C4-2B (cell line): ENCODE results near the gene ITIH5.
"Not testable (repeated sequence)": the region's sequence is repeated elsewhere in the genome, so short reads cannot be mapped to it uniquely, and the experiment has no call there.

ENCODE experiments used
- H3K27ac ChIP-seq: fragments of 450-650 bp; 2 replicates; pipeline ENCODE4 v1.5.1; 2017
- ZFX ChIP-seq: fragments of 450-650 bp; IDR thresholded peaks from 2 replicates; pipeline ENCODE4 v1.6.1; 2017
- TF ChIP-seq, protein P1 (sequence below): fragments of 450-650 bp; conservative IDR thresholded peaks from 2 replicates; pipeline ENCODE4 v1.5.1; 2017; ENCODE audit warnings: mild to moderate bottlenecking

Gene ITIH5

DNA sequence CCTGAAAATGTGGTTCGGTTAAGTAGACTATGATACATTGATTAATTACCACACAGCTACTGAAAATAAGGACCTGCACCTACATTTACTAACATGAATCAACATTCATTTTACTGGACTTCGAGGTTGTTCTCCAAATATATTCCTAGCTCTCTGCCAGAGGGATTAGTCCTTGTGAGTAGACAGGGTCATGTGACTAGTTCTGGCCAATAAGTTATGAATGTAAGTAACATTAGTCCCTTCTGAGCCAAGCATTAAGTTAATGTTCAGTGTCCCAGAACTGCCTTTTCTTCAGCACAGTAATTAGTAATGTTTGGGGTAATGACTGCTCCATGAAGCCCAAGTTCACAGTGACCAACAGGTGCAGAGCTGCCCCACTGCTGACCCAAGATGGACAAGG lies 9.2 kb downstream of the ITIH5 start:
- no peak overlapping the region for H3K27ac ChIP-seq
- TF ChIP-seq, protein P1, sequence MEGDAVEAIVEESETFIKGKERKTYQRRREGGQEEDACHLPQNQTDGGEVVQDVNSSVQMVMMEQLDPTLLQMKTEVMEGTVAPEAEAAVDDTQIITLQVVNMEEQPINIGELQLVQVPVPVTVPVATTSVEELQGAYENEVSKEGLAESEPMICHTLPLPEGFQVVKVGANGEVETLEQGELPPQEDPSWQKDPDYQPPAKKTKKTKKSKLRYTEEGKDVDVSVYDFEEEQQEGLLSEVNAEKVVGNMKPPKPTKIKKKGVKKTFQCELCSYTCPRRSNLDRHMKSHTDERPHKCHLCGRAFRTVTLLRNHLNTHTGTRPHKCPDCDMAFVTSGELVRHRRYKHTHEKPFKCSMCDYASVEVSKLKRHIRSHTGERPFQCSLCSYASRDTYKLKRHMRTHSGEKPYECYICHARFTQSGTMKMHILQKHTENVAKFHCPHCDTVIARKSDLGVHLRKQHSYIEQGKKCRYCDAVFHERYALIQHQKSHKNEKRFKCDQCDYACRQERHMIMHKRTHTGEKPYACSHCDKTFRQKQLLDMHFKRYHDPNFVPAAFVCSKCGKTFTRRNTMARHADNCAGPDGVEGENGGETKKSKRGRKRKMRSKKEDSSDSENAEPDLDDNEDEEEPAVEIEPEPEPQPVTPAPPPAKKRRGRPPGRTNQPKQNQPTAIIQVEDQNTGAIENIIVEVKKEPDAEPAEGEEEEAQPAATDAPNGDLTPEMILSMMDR, result no peak
- TF ChIP-seq ZFX, result no peak

DNA sequence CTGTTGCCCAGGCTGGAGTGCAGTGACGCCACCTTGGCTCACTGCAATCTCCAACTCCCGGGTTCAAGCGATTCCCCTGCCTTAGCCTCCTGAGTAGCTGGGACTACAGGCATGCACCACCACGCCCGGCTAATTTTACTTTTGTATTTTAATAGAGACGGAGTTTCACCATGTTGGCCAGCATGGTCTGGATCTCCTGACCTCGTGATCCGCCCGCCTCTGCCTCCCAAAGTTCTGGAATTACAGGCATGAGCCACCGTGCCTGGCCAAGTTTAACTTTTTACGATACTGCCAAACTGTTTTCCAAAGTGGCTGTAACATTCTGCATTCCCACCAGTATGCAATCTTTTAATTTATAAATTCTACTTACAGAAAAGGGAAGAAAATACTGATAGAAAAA lies 9.7 kb downstream of the ITIH5 start:
- not testable (repeated sequence) for H3K27ac ChIP-seq

DNA sequence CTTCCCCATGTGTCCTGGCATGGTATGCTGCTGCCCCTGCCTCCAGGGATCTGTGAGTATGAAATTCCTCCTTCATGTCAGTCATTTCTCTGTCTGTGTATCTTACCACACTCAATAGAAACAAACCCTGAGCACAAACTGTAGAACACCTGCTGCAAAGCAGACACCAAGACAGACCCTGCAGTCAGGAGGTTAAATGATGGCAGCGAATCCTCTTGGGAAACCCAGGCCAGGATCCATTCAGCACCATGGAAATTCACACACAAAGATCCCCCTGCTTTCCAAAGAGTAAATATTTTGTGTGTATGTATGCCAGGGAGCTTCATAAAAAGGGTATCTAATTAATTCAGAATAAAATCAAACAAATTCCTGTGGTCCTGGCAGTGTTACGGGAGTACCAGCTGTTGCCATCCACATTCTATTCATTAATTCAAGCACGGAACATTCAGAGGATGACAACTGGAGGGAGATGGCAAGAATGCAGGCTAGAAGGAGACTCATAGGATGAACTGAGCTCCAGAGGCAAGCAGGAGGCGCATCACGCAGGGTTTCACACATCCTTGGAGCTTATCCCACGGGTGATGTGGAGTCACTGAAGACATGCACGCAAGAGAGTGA lies 14.8 kb downstream of the ITIH5 start:
- TF ChIP-seq ZFX, result no peak
- TF ChIP-seq, protein P1, result no peak

DNA sequence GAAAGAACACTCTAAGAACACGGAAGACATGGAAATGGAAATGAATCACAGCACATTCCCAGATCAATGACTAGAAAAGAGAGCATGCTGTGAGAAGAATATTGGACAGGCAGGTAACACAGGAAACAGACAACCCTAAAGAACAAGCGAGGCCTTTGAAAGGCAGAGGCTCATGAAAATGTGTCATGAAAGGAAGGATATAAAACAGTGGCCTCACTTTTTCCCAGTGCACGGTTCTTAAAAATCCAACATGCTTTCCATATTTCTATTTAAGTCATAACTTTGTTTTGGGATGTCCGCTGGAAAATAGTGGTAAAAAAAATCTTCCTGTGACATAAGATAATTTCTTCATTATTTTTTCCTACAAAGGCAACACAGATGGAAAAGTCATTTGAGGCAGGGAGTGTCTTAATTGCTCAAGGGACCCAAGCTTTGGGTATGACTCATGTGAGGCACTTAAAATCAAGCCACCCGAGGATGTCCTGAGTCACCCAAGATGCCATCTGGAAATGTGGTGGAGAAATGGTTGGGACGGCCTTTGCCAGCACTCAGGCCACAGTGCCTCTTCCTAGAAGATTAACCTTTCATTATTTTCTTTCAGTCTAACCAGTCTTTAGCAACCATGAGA lies 17.0 kb downstream of the ITIH5 start:
- TF ChIP-seq, protein P1, result no peak
- no peak for TF ChIP-seq ZFX
- H3K27ac ChIP-seq, result no peak overlapping the region

More for the DNA sequence above, 14.8 kb downstream of the ITIH5 start:
- H3K27ac ChIP-seq, result no peak overlapping the region

DNA sequence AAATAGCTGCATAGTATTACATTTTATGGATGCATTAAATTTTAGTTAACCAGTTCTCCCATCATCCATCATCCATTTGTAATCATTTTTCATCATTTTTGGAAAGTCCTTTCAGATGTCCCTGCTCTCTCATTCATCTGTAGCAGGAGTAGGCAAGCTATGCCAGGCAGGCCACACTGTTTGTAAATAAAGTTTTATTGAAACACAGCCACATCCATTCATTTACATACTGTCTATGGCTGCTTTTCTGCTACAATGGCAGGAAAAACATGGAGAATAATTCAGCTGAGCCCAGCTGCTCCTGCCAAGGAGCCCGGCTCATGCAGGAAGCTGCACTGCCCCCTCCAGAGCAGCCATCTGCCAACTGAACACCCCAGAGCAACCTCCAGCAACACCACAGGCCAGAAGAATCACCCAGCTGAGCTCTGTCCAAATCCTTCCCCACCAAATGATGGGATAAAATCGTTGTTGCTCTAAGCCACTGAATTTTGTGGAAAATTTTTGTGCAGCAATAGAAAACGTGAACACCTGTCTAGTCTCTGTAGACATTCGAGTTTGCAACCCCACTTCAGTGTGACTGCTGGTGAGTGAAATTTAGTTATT lies 19.6 kb downstream of the ITIH5 start:
- H3K27ac ChIP-seq, result no peak overlapping the region
- TF ChIP-seq ZFX, result no peak
- TF ChIP-seq, protein P1, result no peak

DNA sequence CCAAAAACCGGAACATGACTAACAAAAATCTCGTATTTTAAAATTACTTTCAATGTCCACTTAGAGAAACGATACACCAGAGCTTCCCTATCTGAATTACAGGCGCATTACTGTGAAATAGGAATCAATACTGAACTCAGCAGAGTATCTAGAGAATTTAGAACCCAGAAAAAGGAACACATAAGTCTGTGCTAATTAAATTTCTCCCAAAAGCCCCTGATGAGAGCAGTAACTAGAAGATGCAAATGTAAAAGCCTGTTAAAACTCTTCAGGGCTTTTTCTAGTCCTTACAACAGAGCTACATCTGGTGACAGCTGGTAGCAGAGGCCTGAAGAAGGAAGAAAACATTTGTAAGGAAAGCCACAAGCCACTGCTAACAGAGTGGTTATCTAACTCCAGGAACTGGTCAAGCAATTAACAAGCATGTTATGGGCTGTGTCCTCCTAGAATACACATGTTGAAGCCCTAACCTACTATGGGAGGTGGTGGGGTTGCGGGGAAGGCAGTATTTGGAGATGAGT lies 24.2 kb downstream of the ITIH5 start:
- H3K27ac ChIP-seq, result no peak overlapping the region
- TF ChIP-seq ZFX, result no peak
- TF ChIP-seq, protein P1, result no peak

DNA sequence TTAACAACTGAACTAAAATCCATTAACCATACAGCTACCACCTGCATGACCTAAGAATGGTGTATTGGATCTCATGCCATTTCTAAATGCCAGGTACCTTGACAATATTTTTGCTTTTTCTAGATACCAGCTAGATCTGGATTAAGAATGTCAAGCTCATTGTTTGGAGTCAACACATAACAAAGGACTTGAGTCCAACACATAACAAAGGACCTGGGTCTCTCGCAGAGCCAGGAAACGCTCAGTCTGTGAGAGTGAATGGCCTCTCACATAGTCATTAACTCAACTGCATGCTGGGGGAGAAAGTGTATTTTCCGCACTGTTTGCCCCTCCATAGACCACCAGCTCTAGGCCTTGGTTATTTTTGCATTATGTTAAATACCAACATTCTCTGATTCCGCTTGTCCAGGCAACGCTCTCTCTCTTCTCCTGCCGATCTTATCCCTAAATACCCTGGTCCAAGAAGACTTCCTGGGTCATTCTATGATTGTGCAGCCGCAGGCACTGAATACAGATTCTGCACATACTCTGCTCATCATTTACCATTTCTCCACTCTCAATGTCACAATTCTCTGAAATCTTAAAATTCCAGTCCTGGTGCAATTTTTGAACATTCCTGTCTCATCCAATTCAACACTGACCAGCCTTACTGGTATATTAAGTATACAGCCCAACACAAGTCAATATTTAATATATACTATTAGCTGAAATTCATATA lies 31.2 kb downstream of the ITIH5 start:
- no peak overlapping the region for H3K27ac ChIP-seq
- TF ChIP-seq, protein P1, result no peak
- no peak for TF ChIP-seq ZFX
